T-helper 2 cell (primary cell): ENCODE measurements around the gene ZBTB21.
A peak's percentile ranks its signal among the peaks of the same experiment; 100 is the strongest.

Source experiments
- DNase-seq, 5 experiments: peaks; one replicate each; pipeline versions ENCODE4 v3.0.0 to v3.0.0-alpha.2; 2012 to 2022
- total RNA-seq, 2 donors: gene quantifications; one replicate each; lab custom pipeline; 2026; lab: John Stamatoyannopoulos, UW

Gene ZBTB21
- 95.5 to 146 reads per million in 2 donors for total RNA-seq

- peak; percentile 97 to 98 (median 97) for DNase-seq
Observed at GRCh38 chr21:42009831-42010506, at the start of gene ZBTB21. Gene ZBTB21, minus strand, starts transcription at chr21:42010360. Its CDS starts 16,265 bp downstream, at chr21:41994095.

- DNase-seq: no peak
Observed at GRCh38 chr21:42059721-42060120, 49.6 kb upstream of the ZBTB21 start.

- DNase-seq: no peak
Observed at GRCh38 chr21:42059141-42059540, 49.0 kb upstream of the ZBTB21 start.

- DNase-seq: no peak
Observed at GRCh38 chr21:42058631-42059111, 48.5 kb upstream of the ZBTB21 start.

- no peak for DNase-seq
Observed at GRCh38 chr21:42057851-42058437, 47.8 kb upstream of the ZBTB21 start.

GRCh38 chr21:42056996-42057689 is 47.0 kb upstream of the ZBTB21 start:
- no peak for DNase-seq

- DNase-seq: no peak
Observed at GRCh38 chr21:42056468-42056867, 46.3 kb upstream of the ZBTB21 start.

GRCh38 chr21:42055425-42055824 is 45.3 kb upstream of the ZBTB21 start:
- no peak for DNase-seq

GRCh38 chr21:42051788-42052187 is 41.6 kb upstream of the ZBTB21 start:
- DNase-seq: peak in 1 of 5 experiments; percentile 35

GRCh38 chr21:42049578-42050430 is 39.6 kb upstream of the ZBTB21 start:
- no peak for DNase-seq

GRCh38 chr21:42048870-42049577 is 38.9 kb upstream of the ZBTB21 start:
- DNase-seq: no peak

- no peak for DNase-seq
Observed at GRCh38 chr21:42047821-42048613, 37.9 kb upstream of the ZBTB21 start.

- no peak for DNase-seq
Observed at GRCh38 chr21:42044871-42045495, 34.8 kb upstream of the ZBTB21 start.

GRCh38 chr21:42043961-42044360 is 33.8 kb upstream of the ZBTB21 start:
- DNase-seq: no peak

- no peak for DNase-seq
Observed at GRCh38 chr21:42043201-42043895, 33.2 kb upstream of the ZBTB21 start.

- DNase-seq: no peak
Observed at GRCh38 chr21:42042651-42043050, 32.5 kb upstream of the ZBTB21 start.

- DNase-seq: no peak
Observed at GRCh38 chr21:42041711-42042110, 31.6 kb upstream of the ZBTB21 start.

GRCh38 chr21:42041246-42041645 is 31.1 kb upstream of the ZBTB21 start:
- no peak for DNase-seq

GRCh38 chr21:42040411-42041180 is 30.4 kb upstream of the ZBTB21 start:
- no peak for DNase-seq
